GM23338 (cell line): ENCODE measurements around the gene PCLO. TPM values are rescaled to one million over a fixed set of nuclear protein-coding genes. Genes with fewer than 3 reads are reported as not detected.

Source experiments
- ATAC-seq: fragments of 200-7000 bp; cut with Tn5 transposase; 3 replicates; pipeline ENCODE4 v1.9.1; 2020
- DNase-seq: peaks from one replicate; pipeline ENCODE4 v3.0.0-alpha.2; 2015; ENCODE audit warnings: low spot score
- H2AFZ ChIP-seq: fragments of 200-600 bp; sonication (generic); 2 replicates; pipeline ENCODE4 v1.8.0; 2016; ENCODE audit warnings: antibody characterized with exemption, mild to moderate bottlenecking, moderate library complexity
- H3F3A ChIP-seq: fragments of 200-600 bp; sonication (generic); replicated peaks from 2 replicates; pipeline ENCODE4 v1.8.0; 2017; ENCODE audit warnings: antibody characterized with exemption, mixed run types, low read depth
- H3K27ac ChIP-seq: fragments of 200-600 bp; sonication (generic); 2 replicates; pipeline ENCODE4 v1.6.1; 2016; ENCODE audit warnings: low read depth
- H3K27me3 ChIP-seq: fragments of 200-600 bp; sonication (generic); 2 replicates; pipeline ENCODE4 v1.8.0; 2016; ENCODE audit warnings: mild to moderate bottlenecking, mixed run types, moderate library complexity; ENCODE audit not compliant: insufficient read depth
- H3K36me3 ChIP-seq: fragments of 200-600 bp; sonication (generic); 2 replicates; pipeline ENCODE4 v1.8.0; 2016; ENCODE audit warnings: mild to moderate bottlenecking; ENCODE audit not compliant: insufficient read depth
- H3K4me1 ChIP-seq: fragments of 200-600 bp; sonication (generic); 2 replicates; pipeline ENCODE4 v1.8.0; 2016; ENCODE audit warnings: mild to moderate bottlenecking, moderate library complexity; ENCODE audit not compliant: insufficient read depth
- H3K4me2 ChIP-seq: fragments of 200-600 bp; sonication (generic); 2 replicates; pipeline ENCODE4 v1.7.1; 2017; ENCODE audit warnings: mixed run types
- H3K4me3 ChIP-seq: fragments of 200-600 bp; sonication (generic); 2 replicates; pipeline ENCODE4 v1.6.1; 2016; ENCODE audit warnings: mixed run types
- H3K79me2 ChIP-seq: fragments of 200-600 bp; sonication (generic); replicated peaks from 2 replicates; pipeline ENCODE4 v1.8.0; 2017; ENCODE audit warnings: mild to moderate bottlenecking; ENCODE audit not compliant: insufficient read depth
- H3K9me2 ChIP-seq: fragments of 200-600 bp; sonication (generic); 2 replicates; pipeline ENCODE4 v1.8.0; 2017; ENCODE audit not compliant: insufficient read depth
- H4K20me1 ChIP-seq: fragments of 200-600 bp; sonication (generic); replicated peaks from 2 replicates; pipeline ENCODE4 v1.8.0; 2017; ENCODE audit warnings: mild to moderate bottlenecking; ENCODE audit not compliant: insufficient read depth
- H3K27ac Mint-ChIP-seq: 2 replicates; pipeline ENCODE4 v1.8.0; 2020; ENCODE audit warnings: inconsistent platforms, mild to moderate bottlenecking, moderate library complexity, mixed read lengths
- H3K27me3 Mint-ChIP-seq: 3 replicates; pipeline ENCODE4 v1.8.0; 2022; ENCODE audit warnings: low read depth, mild to moderate bottlenecking, moderate library complexity, mixed read lengths, inconsistent platforms; ENCODE audit not compliant: insufficient read depth, poor library complexity
- H3K36me3 Mint-ChIP-seq: 3 replicates; pipeline ENCODE4 v1.8.0; 2021; ENCODE audit warnings: low read depth, mild to moderate bottlenecking, inconsistent platforms, moderate library complexity, mixed read lengths
- H3K4me1 Mint-ChIP-seq: 3 replicates; pipeline ENCODE4 v1.8.0; 2020; ENCODE audit warnings: mild to moderate bottlenecking, inconsistent platforms, mixed read lengths
- H3K4me3 Mint-ChIP-seq: 3 replicates; pipeline ENCODE4 v1.8.0; 2021; ENCODE audit warnings: moderate library complexity, mild to moderate bottlenecking, inconsistent platforms, mixed read lengths
- H3K9me3 Mint-ChIP-seq: 3 replicates; pipeline ENCODE4 v1.8.0; 2020; ENCODE audit warnings: moderate library complexity, mild to moderate bottlenecking, inconsistent platforms, mixed read lengths
- ETS1 ChIP-seq: IDR thresholded peaks from 2 replicates; pipeline ENCODE4 v1.6.1; 2016; ENCODE audit warnings: antibody characterized with exemption
- EZH2 ChIP-seq: fragments of 200-600 bp; sonication (generic); IDR thresholded peaks from one replicate; pipeline ENCODE4 v1.8.0; 2017; ENCODE audit warnings: antibody characterized with exemption, mild to moderate bottlenecking, low read depth; ENCODE audit not compliant: unreplicated experiment
- STAT1 ChIP-seq: IDR thresholded peaks from one replicate; pipeline ENCODE4 v1.6.1; 2016; ENCODE audit warnings: antibody characterized with exemption; ENCODE audit not compliant: unreplicated experiment
- ZNF114 ChIP-seq: fragments of 250-450 bp; sonication (Bioruptor Pico); IDR thresholded peaks from 2 replicates; pipeline ENCODE4 v1.5.0; 2020; ENCODE audit warnings: mild to moderate bottlenecking, moderate library complexity
- ZNF462 ChIP-seq: fragments of 250-450 bp; sonication (Bioruptor Pico); IDR thresholded peaks from 2 replicates; pipeline ENCODE4 v1.5.0; 2020; ENCODE audit warnings: mild to moderate bottlenecking, moderate library complexity
- polyA plus RNA-seq: library from polyadenylated mRNA; unstranded; fragments of >200 nt; fragmentation: Nextera tagmentation; extraction: Ambion mirVana; gene quantifications from 2 replicates; pipeline ENCODE4 v1.2.1, GENCODE V29; 2016
- total RNA-seq: library from RNA; depleted of rRNA; stranded (reverse); fragments of >200 nt; shearing (Covaris generic); gene quantifications from 2 replicates; pipeline ENCODE4 v1.2.3, GENCODE V29; 2014

PCLO gene
- total and polyA plus RNA-seq, 2 experiments from 2014 or later: 7.4 to 9.1 TPM

DNA sequence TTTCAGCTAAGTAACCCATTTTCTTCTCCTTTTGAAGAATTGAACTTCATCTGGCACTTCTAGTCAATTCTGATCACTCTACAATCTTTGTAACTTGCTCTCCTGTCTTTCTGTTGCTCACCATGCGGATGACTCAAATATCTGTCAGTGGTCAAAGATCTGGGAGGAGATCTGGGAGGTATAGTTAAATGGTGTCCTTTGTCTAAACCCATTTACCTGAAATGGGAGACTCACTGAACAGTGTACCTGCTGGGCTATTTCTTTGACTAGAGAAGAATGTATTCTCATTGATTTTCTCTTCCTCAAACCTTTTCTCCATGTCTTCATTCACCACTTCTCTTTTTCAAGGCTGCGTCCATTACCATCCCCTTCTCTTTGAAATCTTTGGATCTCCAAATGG, 42.0 kb upstream of the PCLO start:
- peak; percentile 46; the same call in 2 of the 3 replicates for ATAC-seq
- no peaks in the 10 kb centered on the region for H3K27me3 Mint-ChIP-seq
- H3K27me3 ChIP-seq: no peaks in the 10 kb centered on the region

More for the DNA sequence above, 42.0 kb upstream of the PCLO start:
- H3K36me3 ChIP-seq: no peaks in the 10 kb centered on the region
- H3K79me2 ChIP-seq: no peaks in the 10 kb centered on the region
- Mint-ChIP-seq H3K4me3 (no peak overlapping the region), H3K36me3 (no peaks in the 10 kb centered on the region), H3K9me3 (no peaks in the 10 kb centered on the region), H3K27ac (peak overlapping the region; percentile 49; the same call in 1 of the 2 replicates), H3K4me1 (peaks cover 29% of the 10 kb centered on the region)
- H4K20me1 ChIP-seq: no peaks in the 10 kb centered on the region
- peak overlapping the region; percentile 30; the same call in 1 of the 2 replicates for H3K4me2 ChIP-seq
- no peak for DNase-seq
- no peaks in the 10 kb centered on the region for H3F3A ChIP-seq
- H3K4me3 ChIP-seq: no peak overlapping the region
- TF ChIP-seq EZH2: no peak
- peak; percentile 73; the same call in 1 of the 2 replicates for TF ChIP-seq ZNF462
- TF ChIP-seq ZNF114 (CRISPR knock-in tag): no peak
- TF ChIP-seq ETS1: no peak
- TF ChIP-seq STAT1: no peak
- H3K27ac ChIP-seq: no peak overlapping the region
- H3K9me2 ChIP-seq: no peaks in the 10 kb centered on the region
- H2AFZ ChIP-seq: no peak overlapping the region
- peaks cover 23% of the 10 kb centered on the region for H3K4me1 ChIP-seq
